Retinal pigment epithelial cell (primary cell): ENCODE data around the gene GATAD2A.

ENCODE experiments used
- DNase-seq: peaks from one replicate; pipeline ENCODE4 v3.0.0-alpha.2; 2010; ENCODE audit warnings: low read depth
- H3K4me3 ChIP-seq: 2 replicates; pipeline ENCODE4 v1.5.1; 2011; ENCODE audit warnings: mild to moderate bottlenecking, low read length, control low read depth, moderate library complexity
- TF ChIP-seq, protein P1 (sequence below): conservative IDR thresholded peaks from 2 replicates; pipeline ENCODE4 v1.5.1; 2011; ENCODE audit warnings: low read depth, low read length, control low read depth, inconsistent platforms

GATAD2A gene

DNA sequence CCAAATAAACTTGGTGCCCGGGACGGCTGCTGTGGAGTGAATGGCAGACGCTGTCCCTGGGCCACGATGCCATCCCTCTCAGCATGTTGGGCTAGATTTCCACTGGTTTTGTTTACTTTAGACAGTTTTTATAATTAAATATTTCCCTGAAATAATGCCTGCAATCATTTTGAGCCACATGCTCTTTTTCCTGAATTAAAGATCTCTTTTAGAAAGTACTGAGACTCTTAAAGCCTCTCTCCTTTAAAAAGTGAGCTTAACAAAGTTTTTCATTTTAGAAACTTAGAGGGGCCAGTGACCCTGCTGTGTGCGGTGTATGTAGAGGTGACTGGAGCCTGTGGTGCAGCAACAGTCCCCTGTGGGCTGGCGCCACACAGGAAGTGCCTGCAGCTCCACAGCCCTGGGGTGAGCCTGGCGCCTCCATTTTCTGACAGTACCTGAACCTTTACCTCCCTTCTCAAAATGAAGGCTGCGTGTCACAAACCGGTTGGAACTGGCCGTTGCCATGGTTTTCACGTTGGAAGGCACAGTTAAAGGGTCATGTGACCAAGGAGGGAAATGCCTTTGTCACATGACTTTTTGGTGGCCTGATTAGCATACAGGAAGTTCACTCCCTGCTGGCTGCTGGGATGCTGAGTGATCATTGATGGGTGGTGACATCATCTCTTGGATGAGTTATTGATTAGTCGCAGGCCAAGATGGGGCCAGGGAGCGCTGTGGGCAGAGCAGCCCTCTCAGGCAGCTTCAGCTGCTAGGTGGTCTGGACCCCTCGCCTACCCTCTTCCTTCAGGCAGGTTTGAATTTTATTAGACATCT, 83.6 kb downstream of the GATAD2A start:
- no peak overlapping the region for H3K4me3 ChIP-seq
- TF ChIP-seq, protein P1, sequence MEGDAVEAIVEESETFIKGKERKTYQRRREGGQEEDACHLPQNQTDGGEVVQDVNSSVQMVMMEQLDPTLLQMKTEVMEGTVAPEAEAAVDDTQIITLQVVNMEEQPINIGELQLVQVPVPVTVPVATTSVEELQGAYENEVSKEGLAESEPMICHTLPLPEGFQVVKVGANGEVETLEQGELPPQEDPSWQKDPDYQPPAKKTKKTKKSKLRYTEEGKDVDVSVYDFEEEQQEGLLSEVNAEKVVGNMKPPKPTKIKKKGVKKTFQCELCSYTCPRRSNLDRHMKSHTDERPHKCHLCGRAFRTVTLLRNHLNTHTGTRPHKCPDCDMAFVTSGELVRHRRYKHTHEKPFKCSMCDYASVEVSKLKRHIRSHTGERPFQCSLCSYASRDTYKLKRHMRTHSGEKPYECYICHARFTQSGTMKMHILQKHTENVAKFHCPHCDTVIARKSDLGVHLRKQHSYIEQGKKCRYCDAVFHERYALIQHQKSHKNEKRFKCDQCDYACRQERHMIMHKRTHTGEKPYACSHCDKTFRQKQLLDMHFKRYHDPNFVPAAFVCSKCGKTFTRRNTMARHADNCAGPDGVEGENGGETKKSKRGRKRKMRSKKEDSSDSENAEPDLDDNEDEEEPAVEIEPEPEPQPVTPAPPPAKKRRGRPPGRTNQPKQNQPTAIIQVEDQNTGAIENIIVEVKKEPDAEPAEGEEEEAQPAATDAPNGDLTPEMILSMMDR: no peak
- DNase-seq: peak; percentile 60

DNA sequence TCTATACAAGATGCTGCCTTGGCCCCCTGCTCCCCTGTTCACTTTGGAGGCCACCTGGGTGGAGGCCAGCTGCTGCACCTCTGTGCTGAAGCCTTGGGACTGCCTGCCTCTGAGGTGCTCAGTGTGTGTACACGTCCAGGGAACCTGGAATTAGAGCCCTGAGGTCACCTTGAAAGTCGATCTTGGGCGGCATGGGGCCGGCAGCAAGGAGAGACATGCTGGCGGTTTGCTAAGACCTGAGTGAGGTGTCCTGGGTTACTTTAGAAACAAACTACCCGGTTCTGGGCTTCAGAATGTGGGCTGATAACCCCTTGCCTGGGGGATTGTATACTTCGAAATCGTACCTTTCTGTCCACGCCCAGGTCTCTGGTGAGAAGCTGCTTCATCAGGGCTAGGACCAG, 84.3 kb downstream of the GATAD2A start:
- no peak for DNase-seq
- TF ChIP-seq, protein P1: no peak
- H3K4me3 ChIP-seq: no peak overlapping the region

DNA sequence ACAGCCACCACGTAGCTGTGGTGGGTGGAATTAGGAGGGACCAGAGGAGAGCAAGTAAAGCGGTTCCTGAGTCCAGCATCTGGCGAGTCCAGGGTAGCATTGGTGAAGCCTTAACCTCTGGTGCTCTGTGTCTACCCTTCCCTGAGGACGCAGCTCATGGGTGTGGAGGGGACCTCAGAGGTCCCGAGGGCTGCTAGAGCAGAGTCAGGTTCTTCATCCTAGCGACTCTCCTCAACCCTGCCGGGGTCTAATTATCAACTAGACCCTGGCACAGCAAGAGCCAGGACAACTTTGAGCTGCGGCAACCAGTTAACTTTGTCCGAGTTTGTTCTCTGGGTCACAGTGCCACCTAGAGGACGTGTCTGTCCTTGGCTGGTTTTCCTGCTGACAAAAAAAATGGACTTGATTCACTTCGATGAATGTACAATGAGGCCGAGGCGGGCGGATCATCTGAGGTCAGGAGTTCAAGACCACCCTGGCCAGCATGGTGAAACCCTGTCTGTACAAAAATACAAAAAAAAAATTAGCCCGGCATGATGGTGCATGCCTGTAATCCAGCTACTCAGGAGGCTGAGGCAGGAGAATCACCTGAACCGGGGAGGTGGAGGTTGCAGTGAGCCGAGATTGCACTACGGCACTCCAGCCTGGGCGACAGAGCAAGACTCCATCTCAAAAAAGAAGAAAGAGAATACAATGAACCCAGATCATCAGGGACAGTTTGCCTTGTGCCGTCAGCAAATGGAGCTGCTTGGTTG, 84.9 kb downstream of the GATAD2A start:
- no peak overlapping the region for H3K4me3 ChIP-seq
- peak; percentile 44 for DNase-seq
- TF ChIP-seq, protein P1: peak; percentile 81

DNA sequence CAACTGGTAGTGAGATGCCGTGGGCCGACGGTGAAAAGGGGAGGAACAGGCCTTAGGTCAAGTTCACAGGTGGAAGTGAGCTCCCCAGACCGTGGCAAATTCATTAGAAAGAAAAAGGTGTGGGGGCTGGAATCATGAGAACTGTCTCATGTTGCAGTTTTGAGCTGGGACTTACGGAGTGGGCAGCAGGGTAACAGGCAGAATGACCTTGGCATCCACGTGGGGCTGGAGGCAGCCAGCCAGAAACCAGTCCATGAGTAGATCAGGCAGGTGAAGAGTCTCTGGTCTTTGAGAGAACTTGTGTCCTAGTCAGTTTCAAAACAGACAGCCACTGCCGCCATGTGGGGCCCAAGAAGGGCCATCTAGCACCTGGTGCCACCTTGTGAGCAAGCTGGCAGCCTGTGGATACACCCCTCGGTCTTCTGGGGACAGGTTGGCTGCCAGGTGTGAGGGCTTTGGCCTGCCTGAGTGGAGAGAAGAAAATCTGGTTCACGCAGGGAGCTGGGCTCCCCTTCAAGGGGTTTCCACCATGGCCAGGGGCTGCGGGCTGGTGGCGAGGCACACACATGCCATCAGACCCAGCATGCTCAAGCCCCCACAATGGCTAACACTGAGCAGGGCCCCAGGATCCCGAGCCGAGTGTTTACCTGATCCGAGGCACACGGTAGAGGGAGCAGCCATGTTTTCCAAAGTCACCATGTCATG, 86.0 kb downstream of the GATAD2A start:
- TF ChIP-seq, protein P1: no peak
- DNase-seq: no peak
- no peak overlapping the region for H3K4me3 ChIP-seq

DNA sequence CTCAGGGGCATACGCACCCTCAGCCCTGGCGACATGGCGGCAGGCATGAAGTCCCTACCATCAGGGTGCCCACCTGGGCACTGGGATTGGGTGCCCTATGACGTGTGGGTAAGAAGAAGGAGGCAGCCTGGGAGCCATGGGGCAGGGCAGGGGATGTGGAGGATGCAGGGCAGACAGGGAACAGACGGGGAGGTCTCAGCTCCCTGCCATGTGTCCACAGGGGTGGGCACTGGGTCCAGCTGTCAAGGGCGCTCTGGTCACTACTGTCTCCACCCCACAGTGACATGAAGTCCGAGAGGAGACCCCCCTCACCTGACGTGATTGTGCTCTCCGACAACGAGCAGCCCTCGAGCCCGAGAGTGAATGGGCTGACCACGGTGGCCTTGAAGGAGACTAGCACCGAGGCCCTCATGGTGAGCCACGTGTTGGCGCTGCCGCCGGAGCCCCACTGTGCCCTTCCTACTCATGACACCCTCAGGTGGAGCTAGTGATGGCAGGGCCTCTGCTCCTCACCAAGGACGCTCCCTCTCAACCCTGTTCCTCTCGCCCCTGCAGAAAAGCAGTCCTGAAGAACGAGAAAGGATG, 86.6 kb downstream of the GATAD2A start:
- DNase-seq: no peak
- TF ChIP-seq, protein P1: no peak
- H3K4me3 ChIP-seq: no peak overlapping the region

DNA sequence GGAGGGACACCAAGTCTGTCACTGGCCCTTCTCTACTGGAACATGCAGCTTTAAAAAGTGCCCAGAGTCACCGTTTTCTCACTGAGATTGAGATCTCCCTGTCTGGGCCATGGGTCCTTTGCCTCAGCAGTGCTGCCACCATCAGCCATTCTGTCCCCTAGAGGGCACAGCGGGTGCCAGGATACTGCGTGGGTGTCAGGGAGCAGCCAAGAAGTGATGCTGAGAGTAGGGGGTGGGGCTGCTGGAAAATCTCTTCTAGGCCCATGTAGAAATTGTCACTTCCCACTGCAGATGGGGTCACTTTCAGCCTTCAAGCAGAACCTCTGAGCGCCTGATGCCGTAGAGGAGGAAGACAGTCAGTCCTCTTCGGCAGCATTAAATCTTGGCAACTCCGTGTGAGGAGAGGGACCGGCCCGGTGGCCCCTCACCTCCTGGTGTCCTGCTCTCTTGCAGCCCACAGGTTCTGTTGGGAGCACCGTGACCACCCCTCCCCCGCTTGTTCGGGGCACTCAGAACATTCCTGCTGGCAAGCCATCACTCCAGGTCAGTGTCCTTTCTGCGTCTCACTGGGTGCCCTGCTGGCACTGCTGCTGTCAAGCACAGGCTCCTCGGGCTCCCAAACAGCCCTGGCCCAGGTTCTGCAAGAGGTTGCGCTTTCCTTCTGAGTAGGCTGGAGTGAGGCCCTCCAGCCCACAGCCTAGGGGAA, 88.5 kb downstream of the GATAD2A start:
- TF ChIP-seq, protein P1: no peak
- H3K4me3 ChIP-seq: no peak overlapping the region
- no peak for DNase-seq
